Renal cortical epithelial cell (primary cell): ENCODE results near the gene P2RX6. TPM values are rescaled to one million over a fixed set of nuclear protein-coding genes. Genes with fewer than 3 reads are reported as not detected.
A peak's percentile ranks its signal among the peaks of the same experiment; 100 is the strongest.
"Not testable (repeated sequence)": the region's sequence is repeated elsewhere in the genome, so short reads cannot be mapped to it uniquely, and the experiment has no call there.

Experiments used
- DNase-seq: peaks from one replicate; pipeline ENCODE4 v3.0.0-alpha.2; 2011; ENCODE audit warnings: low read depth
- total RNA-seq: library from RNA; depleted of rRNA; stranded (reverse); fragments of >200 nt; gene quantifications from 2 replicates; pipeline ENCODE4 v1.2.3, GENCODE V29; 2014

P2RX6 gene
- total RNA-seq, 1 donor from 2014 or later = 1.1 TPM

- no peak for DNase-seq
Measured at GRCh38 chr22:20994128-20994901, 20.6 kb upstream of the P2RX6 start.

GRCh38 chr22:20994902-20995241 lies 20.1 kb upstream of the P2RX6 start:
- DNase-seq = no peak

- DNase-seq = no peak
Measured at GRCh38 chr22:20995329-20996030, 19.5 kb upstream of the P2RX6 start.

GRCh38 chr22:20996031-20996410 lies 18.9 kb upstream of the P2RX6 start:
- no peak for DNase-seq

- no peak for DNase-seq
Measured at GRCh38 chr22:20996598-20997535, 18.1 kb upstream of the P2RX6 start.

GRCh38 chr22:20997536-20998257 lies 17.3 kb upstream of the P2RX6 start:
- DNase-seq = no peak

- DNase-seq = no peak
Measured at GRCh38 chr22:20998411-20999336, 16.3 kb upstream of the P2RX6 start.

GRCh38 chr22:20999350-21000206 lies 15.4 kb upstream of the P2RX6 start:
- DNase-seq = no peak

GRCh38 chr22:21000207-21000986 lies 14.6 kb upstream of the P2RX6 start:
- no peak for DNase-seq

GRCh38 chr22:21000987-21001600 lies 13.9 kb upstream of the P2RX6 start:
- DNase-seq = no peak

GRCh38 chr22:21001601-21002325 lies 13.2 kb upstream of the P2RX6 start, which contains the start of gene THAP7:
Gene THAP7 (minus strand): TSS chr22:21002118. CDS start chr22:21001911, 207 bp downstream.
- DNase-seq = peak; percentile 82

GRCh38 chr22:21003782-21004181 lies 11.2 kb upstream of the P2RX6 start:
- DNase-seq = no peak

- not testable (repeated sequence) for DNase-seq
Measured at GRCh38 chr22:21009208-21009607, 5.8 kb upstream of the P2RX6 start.

GRCh38 chr22:21009638-21010425 lies 5.1 kb upstream of the P2RX6 start:
- DNase-seq = peak; percentile 61

- DNase-seq = no peak
Measured at GRCh38 chr22:21010426-21011113, 4.4 kb upstream of the P2RX6 start.
